GM18508 (cell line): ENCODE measurements around the gene SUGCT.

Experiments used
- ATAC-seq: cut with Tn5 transposase; IDR thresholded peaks from one replicate; pipeline ENCODE4 v1.9.1; 2021; ENCODE audit warnings: moderate number of reproducible peaks; ENCODE audit not compliant: insufficient read depth, unreplicated experiment

The SUGCT gene

GRCh38 chr7:40306596-40306995 lies 171.8 kb downstream of the SUGCT start:
- ATAC-seq, result no peak

DNA sequence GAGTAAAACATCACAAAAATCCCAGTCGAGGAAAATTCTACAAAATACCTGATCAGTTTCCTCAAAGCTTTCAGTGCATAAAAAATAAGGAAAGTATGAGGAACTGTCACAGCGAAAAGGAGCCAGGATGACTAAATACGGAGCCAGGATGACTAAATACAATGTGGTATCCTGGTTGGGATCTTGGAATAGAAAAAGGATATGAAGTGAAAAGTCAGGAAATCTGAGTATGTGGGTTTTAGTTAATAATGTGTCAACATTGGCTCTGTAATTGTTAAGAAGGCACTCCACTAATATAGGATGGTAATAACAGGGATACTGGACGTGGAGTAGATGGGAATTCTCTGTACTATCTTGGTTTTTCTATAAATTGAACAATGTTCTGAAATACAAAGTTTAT lies 175.5 kb downstream of the SUGCT start:
- no peak for ATAC-seq

- peak; percentile 100 for ATAC-seq
Observed at GRCh38 chr7:40311307-40311706, 176.5 kb downstream of the SUGCT start.

DNA sequence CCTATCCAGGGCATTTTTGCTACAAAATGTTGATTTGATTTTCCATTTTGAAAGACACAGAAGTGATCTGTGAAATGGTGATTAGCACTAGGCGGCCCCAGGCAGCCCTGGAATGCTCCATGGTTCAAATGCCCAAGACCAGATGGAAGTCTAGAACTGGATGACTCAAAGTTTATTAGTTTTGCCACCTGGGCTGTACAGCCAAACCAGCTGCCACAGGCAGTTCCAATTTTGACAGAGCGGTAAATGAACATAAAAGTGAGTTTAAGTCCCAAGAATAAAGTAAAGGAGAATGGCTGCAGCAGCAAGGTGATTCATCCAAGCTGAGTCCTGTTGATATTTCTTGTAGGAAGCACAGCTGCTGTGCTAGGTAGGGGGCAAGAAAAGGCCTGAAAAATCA lies 180.5 kb downstream of the SUGCT start:
- no peak for ATAC-seq

DNA sequence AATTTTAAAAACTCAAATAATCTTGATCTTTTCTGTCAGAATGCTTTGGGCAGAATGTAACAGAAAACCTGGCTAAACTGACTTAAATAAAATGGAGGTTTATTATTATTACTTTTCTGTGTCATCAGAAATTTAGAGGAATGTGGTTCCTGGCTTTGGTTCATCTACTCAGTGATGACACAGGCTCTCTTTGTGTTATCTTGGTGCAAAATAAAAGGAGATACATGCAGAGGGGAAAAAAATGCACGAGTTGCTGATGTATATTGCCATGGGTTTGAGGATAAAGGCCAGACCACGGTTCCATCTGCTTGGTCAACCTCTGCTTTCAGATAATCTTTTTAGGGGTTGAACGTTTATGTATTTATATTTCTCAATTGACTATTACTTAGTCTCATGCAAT lies 181.4 kb downstream of the SUGCT start:
- no peak for ATAC-seq

DNA sequence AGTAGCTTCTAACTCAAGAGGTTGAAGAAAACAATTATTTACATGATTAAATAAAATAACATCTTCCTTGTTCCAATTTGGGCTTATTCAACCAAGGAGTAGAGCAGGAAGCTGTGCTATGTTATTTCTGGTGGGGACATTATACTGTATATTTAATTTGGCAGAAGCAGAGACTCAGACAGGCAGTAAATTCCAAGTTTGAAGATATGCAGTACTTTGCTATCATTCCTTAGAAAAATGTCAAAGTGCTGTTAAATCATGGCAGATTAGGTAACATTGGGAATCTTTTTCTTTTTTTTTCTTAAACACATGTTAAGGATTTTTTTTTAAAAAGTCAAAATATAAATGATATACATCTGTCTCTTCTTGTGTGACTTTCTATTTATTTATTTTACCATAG lies 190.1 kb downstream of the SUGCT start:
- ATAC-seq, result no peak

GRCh38 chr7:40327113-40327512 lies 192.3 kb downstream of the SUGCT start:
- ATAC-seq, result no peak

- no peak for ATAC-seq
Observed at GRCh38 chr7:40327873-40328272, 193.1 kb downstream of the SUGCT start.

GRCh38 chr7:40329601-40330153 lies 194.9 kb downstream of the SUGCT start:
- ATAC-seq, result no peak

DNA sequence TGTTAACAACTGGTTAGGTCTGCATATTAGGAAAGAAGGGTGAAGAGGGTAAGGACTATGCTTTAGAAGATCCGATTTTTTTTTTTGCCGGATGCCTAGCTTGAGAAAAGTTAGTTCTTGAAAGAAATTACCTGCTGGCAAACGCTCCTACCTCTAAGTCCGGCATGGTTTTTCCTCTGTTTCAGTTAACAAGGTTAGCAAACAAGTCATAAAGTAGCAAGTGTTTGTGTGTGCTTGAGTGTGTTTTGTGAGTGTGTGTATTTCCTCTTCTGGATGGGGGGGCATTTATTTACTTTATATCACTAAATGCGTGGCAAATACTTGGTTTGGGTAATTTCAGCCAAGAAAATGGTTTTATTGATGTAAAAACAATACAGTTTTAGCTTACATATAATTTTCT lies 195.6 kb downstream of the SUGCT start:
- ATAC-seq, result no peak

DNA sequence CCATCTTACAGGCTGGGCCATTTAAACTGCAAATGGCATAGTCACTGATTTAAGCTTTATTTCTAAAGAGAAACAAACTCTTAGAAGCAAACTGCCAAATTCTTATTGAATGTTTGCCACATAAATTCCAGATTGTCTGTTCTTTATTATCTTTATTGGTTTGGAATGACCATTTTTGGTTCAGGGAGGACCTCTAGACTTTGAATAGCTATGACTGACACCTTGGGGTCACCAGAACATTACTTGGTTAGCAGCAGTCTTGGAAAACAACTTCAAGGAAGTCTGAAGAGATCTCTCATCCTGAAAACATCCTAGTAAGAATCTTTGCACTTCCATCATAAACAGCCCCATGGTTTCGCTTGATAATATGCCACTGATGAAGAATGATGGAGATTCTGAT lies 197.1 kb downstream of the SUGCT start:
- no peak for ATAC-seq

GRCh38 chr7:40332516-40332915 lies 197.7 kb downstream of the SUGCT start:
- no peak for ATAC-seq

DNA sequence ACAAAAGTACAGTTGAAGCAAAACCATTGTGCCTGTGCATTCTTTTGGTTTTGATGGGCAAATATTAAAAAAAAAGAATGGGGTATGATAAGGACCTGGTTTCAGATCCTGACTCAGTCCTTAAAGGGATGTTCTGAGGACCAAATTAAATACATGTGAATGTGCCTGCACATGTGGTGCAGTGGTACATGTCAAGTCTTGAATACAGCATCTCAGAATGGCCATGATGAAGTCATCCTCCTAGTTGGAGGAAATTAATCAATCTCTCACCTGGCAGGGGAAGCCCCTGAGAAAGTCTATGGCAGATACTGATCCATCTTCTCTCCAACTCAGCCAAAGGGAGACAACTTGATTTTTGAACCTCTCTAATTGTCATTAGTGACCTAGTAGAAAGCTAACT lies 207.0 kb downstream of the SUGCT start:
- ATAC-seq, result no peak

GRCh38 chr7:40346554-40346953 lies 211.7 kb downstream of the SUGCT start:
- no peak for ATAC-seq

GRCh38 chr7:40348126-40348728 lies 213.4 kb downstream of the SUGCT start:
- ATAC-seq, result no peak

DNA sequence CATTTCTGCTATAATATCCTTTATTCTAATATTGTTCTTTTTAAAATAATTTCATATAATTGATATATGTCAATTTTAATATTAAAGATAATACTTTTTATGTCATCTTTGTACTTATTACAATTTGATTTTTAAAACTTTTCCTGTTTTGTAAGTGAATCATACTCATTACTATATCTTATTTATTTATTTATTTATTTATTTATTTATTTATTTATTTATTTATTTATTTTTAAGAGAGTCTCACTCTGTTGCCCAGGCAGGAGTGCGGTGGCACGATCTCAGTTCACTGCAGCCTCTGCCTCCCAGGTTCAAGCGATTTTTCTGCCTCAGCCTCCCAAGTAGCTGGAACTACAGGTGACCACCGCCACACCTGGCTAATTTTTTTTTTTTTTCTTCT lies 215.3 kb downstream of the SUGCT start:
- no peak for ATAC-seq

DNA sequence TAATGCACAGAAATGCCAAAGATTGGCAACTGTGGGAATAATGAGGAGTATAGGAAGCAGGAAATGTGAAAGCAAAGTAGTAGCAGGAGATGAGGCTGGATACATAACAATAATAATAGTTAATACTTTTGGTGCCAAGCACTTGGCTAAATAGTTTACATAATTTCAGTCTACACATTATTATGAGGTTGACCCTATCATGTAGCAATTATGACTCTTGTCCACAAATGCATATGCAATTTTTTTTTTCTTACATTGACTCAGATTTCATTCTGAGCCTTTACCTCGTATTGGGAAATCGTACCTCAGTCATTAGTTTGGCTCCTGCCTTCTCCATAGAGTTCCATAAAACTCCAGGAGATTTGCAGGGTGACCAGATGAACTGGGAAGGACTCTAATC lies 219.9 kb downstream of the SUGCT start:
- ATAC-seq, result no peak

GRCh38 chr7:40356312-40356711 lies 221.5 kb downstream of the SUGCT start:
- ATAC-seq, result no peak

- no peak for ATAC-seq
Observed at GRCh38 chr7:40356871-40357709, 222.3 kb downstream of the SUGCT start.

GRCh38 chr7:40369641-40370277 lies 235.0 kb downstream of the SUGCT start:
- no peak for ATAC-seq

GRCh38 chr7:40371806-40372440 lies 237.1 kb downstream of the SUGCT start:
- no peak for ATAC-seq
